ENCODE results near the gene KCTD16. TPM values are rescaled to one million over a fixed set of nuclear protein-coding genes. Genes with fewer than 3 reads are reported as not detected.

Gene KCTD16
- total RNA-seq, 4 donors from 2014 or later: 0.03 TPM; not detected in 3

DNA sequence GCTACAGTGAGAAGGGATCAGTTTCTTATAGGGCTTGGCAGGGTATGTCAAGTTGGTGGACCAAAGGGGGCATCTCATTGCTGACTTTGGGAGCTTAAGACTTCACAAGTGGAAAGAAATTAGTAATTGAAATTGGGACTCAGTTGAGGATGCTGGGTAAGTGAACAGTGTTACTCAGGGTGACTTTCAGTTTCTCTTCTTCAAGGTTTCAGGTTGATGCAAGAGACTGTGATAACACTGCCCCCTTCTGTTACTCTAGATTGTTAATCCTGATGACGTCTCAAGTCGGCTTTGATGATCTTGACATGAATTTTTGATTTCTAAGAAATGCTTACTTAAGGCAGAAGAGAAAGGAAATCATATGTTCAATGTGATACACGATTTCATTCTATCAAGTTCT, 21.3 kb downstream of the KCTD16 start:
- no peak for DNase-seq (ENCODE audit: low spot score in 2 of 2)
- no peaks in the 10 kb centered on the region for H3K9me3 ChIP-seq
- H3K4me1 ChIP-seq: peaks cover 6% of the 10 kb centered on the region
- H3K27me3 ChIP-seq: peaks cover 20% of the 10 kb centered on the region
- TF ChIP-seq, protein P1, sequence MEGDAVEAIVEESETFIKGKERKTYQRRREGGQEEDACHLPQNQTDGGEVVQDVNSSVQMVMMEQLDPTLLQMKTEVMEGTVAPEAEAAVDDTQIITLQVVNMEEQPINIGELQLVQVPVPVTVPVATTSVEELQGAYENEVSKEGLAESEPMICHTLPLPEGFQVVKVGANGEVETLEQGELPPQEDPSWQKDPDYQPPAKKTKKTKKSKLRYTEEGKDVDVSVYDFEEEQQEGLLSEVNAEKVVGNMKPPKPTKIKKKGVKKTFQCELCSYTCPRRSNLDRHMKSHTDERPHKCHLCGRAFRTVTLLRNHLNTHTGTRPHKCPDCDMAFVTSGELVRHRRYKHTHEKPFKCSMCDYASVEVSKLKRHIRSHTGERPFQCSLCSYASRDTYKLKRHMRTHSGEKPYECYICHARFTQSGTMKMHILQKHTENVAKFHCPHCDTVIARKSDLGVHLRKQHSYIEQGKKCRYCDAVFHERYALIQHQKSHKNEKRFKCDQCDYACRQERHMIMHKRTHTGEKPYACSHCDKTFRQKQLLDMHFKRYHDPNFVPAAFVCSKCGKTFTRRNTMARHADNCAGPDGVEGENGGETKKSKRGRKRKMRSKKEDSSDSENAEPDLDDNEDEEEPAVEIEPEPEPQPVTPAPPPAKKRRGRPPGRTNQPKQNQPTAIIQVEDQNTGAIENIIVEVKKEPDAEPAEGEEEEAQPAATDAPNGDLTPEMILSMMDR (IDR thresholded peaks at IDR 0.05): no peak
- no peak for TF ChIP-seq POLR2A (IDR thresholded peaks at IDR 0.05)
- no peak for TF ChIP-seq POLR2AphosphoS5 (IDR thresholded peaks at IDR 0.05)
- no peak for TF ChIP-seq EP300 (IDR thresholded peaks at IDR 0.05)
- 15% methylated on average over 3 of the region's 3 CpGs for WGBS
- no peaks in the 10 kb centered on the region for H3K36me3 ChIP-seq
- no peak overlapping the region for H3K27ac ChIP-seq
- H3K4me3 ChIP-seq: no peak overlapping the region

- no peak overlapping the region for H3K27ac ChIP-seq
- H3K27me3 ChIP-seq: peaks cover 20% of the 10 kb centered on the region
- H3K4me1 ChIP-seq: peaks cover 5% of the 10 kb centered on the region
- no peaks in the 10 kb centered on the region for H3K36me3 ChIP-seq
- no peaks in the 10 kb centered on the region for H3K9me3 ChIP-seq
- DNase-seq (ENCODE audit: low spot score in 2 of 2): no peak
- no peak overlapping the region for H3K4me3 ChIP-seq
- TF ChIP-seq EP300 (IDR thresholded peaks at IDR 0.05) (no peak), POLR2AphosphoS5 (IDR thresholded peaks at IDR 0.05) (no peak), POLR2A (IDR thresholded peaks at IDR 0.05) (no peak)
- TF ChIP-seq, protein P1 (IDR thresholded peaks at IDR 0.05): no peak
These were observed 22.0 kb downstream of the KCTD16 start for GRCh38 chr5:144192661-144193060.

DNA sequence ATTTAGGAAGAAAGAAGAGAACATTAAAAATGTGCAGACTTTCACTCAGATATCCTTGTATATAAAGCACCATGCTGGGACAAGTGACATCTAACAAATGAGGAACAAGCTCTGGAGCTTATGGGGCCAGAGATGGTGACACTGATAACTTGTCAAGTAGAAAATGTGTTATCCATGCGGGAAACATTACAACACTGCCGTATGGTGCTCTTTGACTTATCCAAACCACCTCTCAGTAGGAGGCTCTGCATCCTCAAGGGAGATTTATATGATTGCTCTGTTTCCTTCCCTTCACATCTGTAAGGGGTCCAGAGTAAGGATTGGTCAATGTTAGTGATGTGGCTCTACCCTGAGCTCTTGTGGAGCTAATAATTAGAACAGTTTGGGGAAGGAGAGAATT, 23.5 kb downstream of the KCTD16 start:
- peaks cover 22% of the 10 kb centered on the region for H3K27me3 ChIP-seq
- WGBS: 66% methylated on average over 2 of the region's 2 CpGs
- TF ChIP-seq POLR2A (IDR thresholded peaks at IDR 0.05) (no peak), POLR2AphosphoS5 (IDR thresholded peaks at IDR 0.05) (no peak), EP300 (IDR thresholded peaks at IDR 0.05) (no peak)
- TF ChIP-seq, protein P1 (IDR thresholded peaks at IDR 0.05): no peak
- no peak overlapping the region for H3K4me3 ChIP-seq
- H3K9me3 ChIP-seq: no peaks in the 10 kb centered on the region
- no peak overlapping the region for H3K27ac ChIP-seq
- DNase-seq (ENCODE audit: low spot score in 2 of 2): no peak
- H3K36me3 ChIP-seq: no peaks in the 10 kb centered on the region
- H3K4me1 ChIP-seq: no peaks in the 10 kb centered on the region

- Histone ChIP-seq H3K9me3 (no peaks in the 10 kb centered on the region), H3K27ac (no peak overlapping the region), H3K4me3 (no peak overlapping the region), H3K27me3 (peaks cover 30% of the 10 kb centered on the region), H3K4me1 (no peaks in the 10 kb centered on the region), H3K36me3 (no peaks in the 10 kb centered on the region)
- 69% methylated on average over 4 of the region's 4 CpGs for WGBS
- no peak for DNase-seq (ENCODE audit: low spot score in 2 of 2)
- TF ChIP-seq POLR2AphosphoS5 (IDR thresholded peaks at IDR 0.05) (no peak), EP300 (IDR thresholded peaks at IDR 0.05) (no peak), POLR2A (IDR thresholded peaks at IDR 0.05) (no peak)
- TF ChIP-seq, protein P1 (IDR thresholded peaks at IDR 0.05): no peak
These were observed 24.8 kb downstream of the KCTD16 start for GRCh38 chr5:144195448-144195847.

- no peak overlapping the region for H3K4me3 ChIP-seq
- no peak overlapping the region for H3K27ac ChIP-seq
- peaks cover 40% of the 10 kb centered on the region for H3K27me3 ChIP-seq
- no peaks in the 10 kb centered on the region for H3K36me3 ChIP-seq
- 72% methylated on average over 1 of the region's 1 CpG for WGBS
- TF ChIP-seq POLR2AphosphoS5 (IDR thresholded peaks at IDR 0.05): no peak
- no peak for TF ChIP-seq POLR2A (IDR thresholded peaks at IDR 0.05)
- no peak for TF ChIP-seq EP300 (IDR thresholded peaks at IDR 0.05)
- TF ChIP-seq, protein P1 (IDR thresholded peaks at IDR 0.05): no peak
- H3K4me1 ChIP-seq: no peaks in the 10 kb centered on the region
- DNase-seq (ENCODE audit: low spot score in 2 of 2): no peak
- H3K9me3 ChIP-seq: no peaks in the 10 kb centered on the region
These were observed 25.9 kb downstream of the KCTD16 start for GRCh38 chr5:144196612-144197011.

All from suprapubic skin (tissue), 4 donors.